Measurements from ENCODE around the gene CCDC47.

CCDC47 gene

GRCh38 chr17:63701868-63702720 lies 71.3 kb downstream of the CCDC47 start:
- H3K4me3 Mint-ChIP-seq, result peak overlapping the region; percentile 84
- no peaks in the 10 kb centered on the region for H3K9me3 Mint-ChIP-seq
- DNase-seq, result peak; percentile 76
- no peaks in the 10 kb centered on the region for H3K27me3 Mint-ChIP-seq
- H3K27ac Mint-ChIP-seq, result peak overlapping the region; percentile 98
- H3K4me1 Mint-ChIP-seq (ENCODE audit: low read depth), result peaks cover 72% of the 10 kb centered on the region
- peaks cover 73% of the 10 kb centered on the region for H3K36me3 Mint-ChIP-seq (ENCODE audit: low read depth)

GRCh38 chr17:63701456-63701820 lies 72.0 kb downstream of the CCDC47 start:
- no peak for DNase-seq
- Mint-ChIP-seq H3K9me3 (no peaks in the 10 kb centered on the region), H3K4me3 (peak overlapping the region; percentile 84), H3K27me3 (no peaks in the 10 kb centered on the region), H3K36me3 (ENCODE audit: low read depth) (peaks cover 73% of the 10 kb centered on the region), H3K4me1 (ENCODE audit: low read depth) (peaks cover 72% of the 10 kb centered on the region), H3K27ac (peak overlapping the region; percentile 98)

GRCh38 chr17:63700528-63701455 lies 72.6 kb downstream of the CCDC47 start:
- peak overlapping the region; percentile 84 for H3K4me3 Mint-ChIP-seq
- peak overlapping the region; percentile 98 for H3K27ac Mint-ChIP-seq
- H3K27me3 Mint-ChIP-seq, result no peaks in the 10 kb centered on the region
- H3K9me3 Mint-ChIP-seq, result no peaks in the 10 kb centered on the region
- H3K36me3 Mint-ChIP-seq (ENCODE audit: low read depth), result peaks cover 73% of the 10 kb centered on the region
- H3K4me1 Mint-ChIP-seq (ENCODE audit: low read depth), result peaks cover 72% of the 10 kb centered on the region
- DNase-seq, result peak; percentile 80

GRCh38 chr17:63699638-63700527 lies 73.5 kb downstream of the CCDC47 start, which contains the start of gene LIMD2:
Gene LIMD2 (minus strand): TSS chr17:63700125. CDS start chr17:63699298, 827 bp downstream.
- peak within 1 kb of the TSS; percentile 98 for H3K27ac Mint-ChIP-seq
- no peaks in the 10 kb centered on the region for H3K9me3 Mint-ChIP-seq
- peaks cover 73% of the 10 kb centered on the region for H3K36me3 Mint-ChIP-seq (ENCODE audit: low read depth)
- H3K4me3 Mint-ChIP-seq, result peak within 1 kb of the TSS; percentile 85
- H3K27me3 Mint-ChIP-seq, result no peaks in the 10 kb centered on the region
- DNase-seq, result peak; percentile 88
- peaks cover 72% of the 10 kb centered on the region for H3K4me1 Mint-ChIP-seq (ENCODE audit: low read depth)

GRCh38 chr17:63698886-63699637 lies 74.3 kb downstream of the CCDC47 start:
- H3K9me3 Mint-ChIP-seq, result no peaks in the 10 kb centered on the region
- H3K27ac Mint-ChIP-seq, result peak overlapping the region; percentile 94
- H3K4me1 Mint-ChIP-seq (ENCODE audit: low read depth), result peaks cover 74% of the 10 kb centered on the region
- H3K4me3 Mint-ChIP-seq, result peak overlapping the region; percentile 85
- peak; percentile 86 for DNase-seq
- H3K27me3 Mint-ChIP-seq, result no peaks in the 10 kb centered on the region
- H3K36me3 Mint-ChIP-seq (ENCODE audit: low read depth), result peaks cover 72% of the 10 kb centered on the region

GRCh38 chr17:63698381-63698885 lies 75.0 kb downstream of the CCDC47 start:
- H3K4me3 Mint-ChIP-seq, result peak overlapping the region; percentile 85
- no peaks in the 10 kb centered on the region for H3K27me3 Mint-ChIP-seq
- H3K27ac Mint-ChIP-seq, result peak overlapping the region; percentile 94
- peaks cover 71% of the 10 kb centered on the region for H3K4me1 Mint-ChIP-seq (ENCODE audit: low read depth)
- DNase-seq, result peak; percentile 69
- peaks cover 72% of the 10 kb centered on the region for H3K36me3 Mint-ChIP-seq (ENCODE audit: low read depth)
- H3K9me3 Mint-ChIP-seq, result no peaks in the 10 kb centered on the region

- Mint-ChIP-seq H3K36me3 (ENCODE audit: low read depth) (peaks cover 67% of the 10 kb centered on the region), H3K4me1 (ENCODE audit: low read depth) (peaks cover 68% of the 10 kb centered on the region), H3K27me3 (no peaks in the 10 kb centered on the region), H3K27ac (peak overlapping the region; percentile 94), H3K9me3 (no peaks in the 10 kb centered on the region), H3K4me3 (peak overlapping the region; percentile 85)
- peak; percentile 83 for DNase-seq
Measured at GRCh38 chr17:63697341-63698286, 75.8 kb downstream of the CCDC47 start.

GRCh38 chr17:63696381-63696961 lies 76.9 kb downstream of the CCDC47 start:
- Mint-ChIP-seq H3K27me3 (no peaks in the 10 kb centered on the region), H3K9me3 (no peaks in the 10 kb centered on the region), H3K4me3 (peak overlapping the region; percentile 85), H3K36me3 (ENCODE audit: low read depth) (peaks cover 66% of the 10 kb centered on the region), H3K4me1 (ENCODE audit: low read depth) (peaks cover 58% of the 10 kb centered on the region), H3K27ac (peak overlapping the region; percentile 94)
- DNase-seq, result no peak

- Mint-ChIP-seq H3K4me1 (ENCODE audit: low read depth) (peaks cover 52% of the 10 kb centered on the region), H3K27ac (peak overlapping the region; percentile 94), H3K4me3 (peak overlapping the region; percentile 85), H3K9me3 (no peaks in the 10 kb centered on the region), H3K27me3 (no peaks in the 10 kb centered on the region), H3K36me3 (ENCODE audit: low read depth) (peaks cover 68% of the 10 kb centered on the region)
- no peak for DNase-seq
Measured at GRCh38 chr17:63695889-63696288, 77.5 kb downstream of the CCDC47 start.

Data from activated T-cell treated with anti-CD3 and anti-CD28 coated beads, Interleukin-2, amount 50 U/mL, for 24 hours (primary cell).